Fibroblast of pulmonary artery (primary cell): ENCODE measurements around the gene MCM3AP.
"Not testable (repeated sequence)": the region's sequence is repeated elsewhere in the genome, so short reads cannot be mapped to it uniquely, and the experiment has no call there.

ENCODE experiments used
- DNase-seq: peaks from one replicate; pipeline ENCODE4 v3.0.0-alpha.2; 2010; ENCODE audit warnings: low read depth
- H3K4me3 ChIP-seq: replicated peaks from 2 replicates; pipeline ENCODE4 v1.5.1; 2011; ENCODE audit warnings: low read depth, mild to moderate bottlenecking, control low read depth, low read length, moderate library complexity
- TF ChIP-seq, protein P1 (sequence below): IDR thresholded peaks from 2 replicates; pipeline ENCODE4 v1.5.1; 2011; ENCODE audit warnings: mild to moderate bottlenecking, control low read depth, low read length, inconsistent platforms; ENCODE audit errors: missing control alignments

MCM3AP gene

DNA sequence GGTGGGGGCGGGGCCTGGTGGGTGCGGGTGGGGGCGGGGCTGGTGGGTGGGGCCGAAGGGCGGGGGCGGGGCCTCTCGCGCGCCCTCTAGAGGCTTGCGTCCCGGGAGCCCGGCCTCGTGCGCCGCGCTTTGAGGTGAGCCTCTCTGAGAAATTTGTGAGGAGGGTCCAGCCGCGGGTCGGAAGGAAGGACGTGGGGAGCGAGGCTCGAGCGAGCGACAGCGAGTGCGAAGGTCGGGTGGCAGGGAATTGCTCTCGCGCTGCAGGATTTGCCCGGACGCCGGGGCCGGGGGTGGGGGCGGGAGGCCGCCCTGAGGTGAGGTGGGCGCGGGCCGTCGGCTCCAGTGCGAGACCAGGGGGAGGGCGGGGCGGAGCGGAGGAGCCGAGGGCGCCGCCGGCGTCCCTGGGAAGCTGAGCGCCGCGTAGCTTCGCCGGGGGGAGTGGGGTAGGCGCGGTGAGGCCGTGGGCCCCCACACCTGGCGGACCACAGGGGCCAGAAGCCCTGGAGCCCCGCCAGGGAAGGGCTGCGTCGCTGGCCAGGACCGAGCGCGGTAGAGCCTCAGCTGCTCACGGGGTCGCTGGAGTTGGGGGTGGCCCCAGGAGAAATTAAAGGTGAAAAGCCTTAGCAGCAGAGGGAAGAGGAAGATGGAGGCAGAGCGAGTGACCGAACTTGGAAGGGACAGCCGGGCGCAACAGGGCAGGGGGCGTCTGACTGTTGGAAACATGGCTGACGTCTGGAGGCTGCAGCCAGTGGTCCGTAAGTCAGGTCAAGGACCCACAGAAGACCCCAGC is 56.1 kb downstream of the MCM3AP start:
- DNase-seq = no peak
- H3K4me3 ChIP-seq = peak overlapping the region; percentile 67
- TF ChIP-seq, protein P1, sequence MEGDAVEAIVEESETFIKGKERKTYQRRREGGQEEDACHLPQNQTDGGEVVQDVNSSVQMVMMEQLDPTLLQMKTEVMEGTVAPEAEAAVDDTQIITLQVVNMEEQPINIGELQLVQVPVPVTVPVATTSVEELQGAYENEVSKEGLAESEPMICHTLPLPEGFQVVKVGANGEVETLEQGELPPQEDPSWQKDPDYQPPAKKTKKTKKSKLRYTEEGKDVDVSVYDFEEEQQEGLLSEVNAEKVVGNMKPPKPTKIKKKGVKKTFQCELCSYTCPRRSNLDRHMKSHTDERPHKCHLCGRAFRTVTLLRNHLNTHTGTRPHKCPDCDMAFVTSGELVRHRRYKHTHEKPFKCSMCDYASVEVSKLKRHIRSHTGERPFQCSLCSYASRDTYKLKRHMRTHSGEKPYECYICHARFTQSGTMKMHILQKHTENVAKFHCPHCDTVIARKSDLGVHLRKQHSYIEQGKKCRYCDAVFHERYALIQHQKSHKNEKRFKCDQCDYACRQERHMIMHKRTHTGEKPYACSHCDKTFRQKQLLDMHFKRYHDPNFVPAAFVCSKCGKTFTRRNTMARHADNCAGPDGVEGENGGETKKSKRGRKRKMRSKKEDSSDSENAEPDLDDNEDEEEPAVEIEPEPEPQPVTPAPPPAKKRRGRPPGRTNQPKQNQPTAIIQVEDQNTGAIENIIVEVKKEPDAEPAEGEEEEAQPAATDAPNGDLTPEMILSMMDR = peak; percentile 39

DNA sequence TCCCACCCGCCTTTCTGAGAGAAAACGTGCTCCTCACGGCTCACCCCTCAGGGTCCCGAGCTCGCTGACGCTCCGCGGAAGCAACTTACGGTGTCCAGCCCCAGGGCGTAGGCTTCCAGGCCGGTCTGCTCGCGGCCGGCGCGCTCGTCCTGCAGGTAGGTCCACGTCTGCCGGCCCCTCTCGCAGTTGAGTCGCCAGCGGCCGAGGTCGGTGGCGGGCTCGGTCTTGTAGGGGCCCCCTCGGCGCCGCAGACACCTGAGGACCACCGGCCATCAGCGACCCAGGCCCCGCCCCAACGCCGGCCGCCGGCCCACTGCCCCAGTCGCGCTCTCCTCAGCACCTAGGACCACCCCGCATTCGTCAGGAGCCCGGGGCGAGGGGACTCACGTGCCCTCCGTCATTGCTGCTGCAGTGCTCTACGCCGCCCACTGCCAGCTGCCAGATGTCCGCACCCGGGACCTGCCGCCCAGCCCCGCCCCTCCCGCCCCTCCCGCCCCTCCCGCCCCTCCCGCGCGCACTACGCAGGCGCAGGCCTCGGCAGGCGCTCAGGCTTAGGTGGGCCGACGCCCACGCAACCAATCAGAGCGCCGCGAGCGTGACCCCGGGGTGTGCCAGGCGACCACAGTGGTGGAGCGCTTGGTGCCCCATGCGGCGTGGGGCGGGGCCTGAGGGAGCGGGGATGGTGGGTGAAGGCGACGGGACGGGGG is 56.9 kb downstream of the MCM3AP start, which contains the start of gene LSS:
Gene LSS, minus strand, starts transcription at position 430 of the 707 bp plus-strand sequence. Its CDS starts 29 bp downstream, at position 401.
- peak within 1 kb of the TSS; percentile 90 for H3K4me3 ChIP-seq
- TF ChIP-seq, protein P1 = no peak
- DNase-seq = peak; percentile 99

DNA sequence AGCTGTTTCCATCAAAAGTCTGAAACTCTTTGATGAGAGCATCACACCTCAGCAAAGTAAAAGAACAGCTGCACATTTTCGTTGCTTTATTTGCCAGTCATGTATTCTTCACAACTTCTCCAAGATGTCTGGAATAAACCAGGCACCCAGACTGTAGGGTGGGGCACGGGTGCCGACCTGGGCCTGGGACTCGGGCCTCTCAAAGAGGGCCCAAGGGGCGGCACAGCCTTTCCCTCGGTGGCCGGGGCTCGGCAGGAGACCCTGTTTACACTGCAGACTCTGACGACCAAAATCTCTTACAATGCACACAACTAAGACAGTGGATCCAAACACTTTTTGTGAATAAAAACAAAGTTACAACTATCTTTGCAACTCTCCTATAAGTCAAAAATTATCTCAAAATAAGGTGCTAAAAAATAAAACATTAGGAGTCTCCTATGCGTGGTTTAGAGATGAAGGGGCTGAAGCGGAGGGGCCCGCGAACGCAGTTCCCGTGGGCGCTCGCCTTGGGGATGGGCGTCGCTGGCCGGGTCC is 57.5 kb downstream of the MCM3AP start:
- DNase-seq = peak; percentile 17
- peak overlapping the region; percentile 90 for H3K4me3 ChIP-seq
- TF ChIP-seq, protein P1 = no peak

DNA sequence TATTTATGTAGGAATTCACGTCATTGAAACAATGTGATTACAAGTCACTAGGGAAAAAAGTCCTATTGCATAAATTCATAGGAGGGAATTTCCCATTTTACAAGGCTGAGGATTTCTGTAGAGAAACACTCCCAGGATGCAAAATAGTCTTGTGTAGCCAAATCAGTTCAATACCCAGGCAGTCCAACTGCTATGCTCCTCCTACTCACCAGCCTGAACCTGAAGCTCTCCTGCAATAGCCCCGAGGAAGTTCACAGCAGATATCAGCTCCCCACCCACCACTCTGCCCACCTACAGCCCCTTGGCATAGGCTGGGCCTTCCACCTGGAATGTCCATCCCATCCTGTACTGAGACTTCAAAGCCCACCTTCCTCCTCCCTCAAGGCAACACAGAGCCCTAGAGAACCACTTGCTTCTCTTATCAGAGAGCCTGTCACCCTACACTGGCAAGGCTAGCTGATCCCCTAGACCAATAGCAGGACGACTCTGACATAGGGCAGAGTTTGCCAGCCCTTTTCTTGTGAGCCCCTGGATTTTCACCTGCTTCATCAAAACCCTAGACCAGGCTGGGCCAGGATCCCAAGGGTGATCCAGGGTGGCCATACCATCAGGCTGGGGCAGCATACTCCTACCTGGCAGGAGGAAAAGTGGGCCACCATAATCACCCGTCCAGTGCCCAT is 58.4 kb downstream of the MCM3AP start:
- DNase-seq = peak; percentile 94
- H3K4me3 ChIP-seq = peak overlapping the region; percentile 90
- TF ChIP-seq, protein P1 = no peak

DNA sequence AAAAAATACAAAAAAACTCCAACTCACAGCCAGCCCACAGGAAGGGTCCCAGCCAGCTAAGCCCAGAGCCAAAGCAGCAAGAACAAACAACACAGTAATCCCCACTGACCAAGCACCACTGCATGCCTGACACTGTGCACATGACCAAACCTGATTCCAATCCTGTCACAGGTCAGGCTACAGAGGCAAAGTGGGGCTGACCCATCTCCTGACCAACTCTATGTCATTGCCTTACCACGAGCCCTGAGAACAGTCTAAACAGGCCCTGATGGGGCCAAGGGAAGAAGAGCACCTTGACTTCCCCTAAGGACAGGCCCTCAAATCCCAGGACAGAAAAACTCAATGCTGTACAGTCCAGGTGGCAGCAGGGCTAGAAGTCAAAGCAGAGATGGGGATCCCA is 59.3 kb downstream of the MCM3AP start:
- H3K4me3 ChIP-seq = peak overlapping the region; percentile 90
- TF ChIP-seq, protein P1 = no peak
- DNase-seq = peak; percentile 30

DNA sequence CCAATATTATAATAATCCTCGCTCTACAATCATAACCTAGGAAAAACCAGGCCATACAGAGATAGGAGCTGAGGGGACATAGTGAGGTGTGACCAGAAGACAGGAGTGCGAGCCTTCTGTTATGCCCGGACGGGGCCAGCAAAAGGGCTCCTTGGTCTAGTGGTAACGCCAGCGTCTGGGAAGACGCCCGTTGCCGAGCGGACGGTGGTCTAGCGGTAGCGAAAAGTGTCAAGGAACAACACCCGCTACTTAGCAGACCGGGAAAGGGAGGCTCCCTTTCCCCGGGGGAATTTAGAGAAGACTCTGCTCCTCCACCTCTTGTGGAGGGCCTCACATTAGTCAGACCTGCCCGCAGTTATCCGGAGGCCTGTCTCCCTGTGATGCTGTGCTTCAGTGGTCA is 61.8 kb downstream of the MCM3AP start:
- DNase-seq, H3K4me3 ChIP-seq: not testable (repeated sequence)

DNA sequence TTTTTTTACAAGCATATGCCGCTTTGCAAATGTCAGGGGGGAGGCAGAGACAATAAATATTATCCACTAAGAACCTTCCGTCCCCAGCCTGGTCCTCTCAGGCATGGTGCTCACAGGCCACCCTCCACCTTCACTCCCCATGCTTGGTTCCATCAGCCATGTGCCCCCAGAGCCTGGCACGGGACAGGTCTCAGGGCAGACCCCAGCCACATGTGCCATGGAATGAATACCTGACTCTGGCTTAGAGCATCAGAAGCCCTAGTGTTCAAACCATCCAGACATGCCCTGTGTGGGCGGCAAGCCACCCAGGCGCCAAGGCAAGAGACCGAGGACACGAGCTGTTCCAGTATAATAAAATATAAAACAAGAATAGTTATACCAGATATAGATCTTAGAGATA is 62.2 kb downstream of the MCM3AP start:
- H3K4me3 ChIP-seq = no peak overlapping the region
- TF ChIP-seq, protein P1 = no peak
- no peak for DNase-seq
